Hepatocyte (in vitro differentiated cells): ENCODE data around the gene MIF. TPM values are rescaled to one million over a fixed set of nuclear protein-coding genes. Genes with fewer than 3 reads are reported as not detected.
A peak's percentile ranks its signal among the peaks of the same experiment; 100 is the strongest.

Experiments
- DNase-seq: peaks from one replicate; pipeline ENCODE4 v3.0.0-alpha.2; 2016; ENCODE audit warnings: low spot score
- H2AFZ ChIP-seq: fragments of 200-600 bp; sonication (generic); 2 replicates; pipeline ENCODE4 v1.6.0; 2016; ENCODE audit warnings: antibody characterized with exemption, mild to moderate bottlenecking
- H3K27ac ChIP-seq: fragments of 200-600 bp; sonication (generic); 2 replicates; pipeline ENCODE4 v1.5.1; 2016; ENCODE audit warnings: mild to moderate bottlenecking
- H3K27me3 ChIP-seq: fragments of 200-600 bp; sonication (generic); 2 replicates; pipeline ENCODE4 v1.6.1; 2016
- H3K36me3 ChIP-seq: fragments of 200-600 bp; sonication (generic); replicated peaks from 2 replicates; pipeline ENCODE4 v1.5.1; 2016; ENCODE audit warnings: low read depth; ENCODE audit not compliant: insufficient read depth
- H3K4me1 ChIP-seq: fragments of 200-600 bp; sonication (generic); 2 replicates; pipeline ENCODE4 v1.5.1; 2016; ENCODE audit warnings: mild to moderate bottlenecking, moderate library complexity; ENCODE audit not compliant: insufficient read depth
- H3K4me2 ChIP-seq: fragments of 200-600 bp; sonication (generic); 2 replicates; pipeline ENCODE4 v1.6.0; 2016
- H3K4me3 ChIP-seq: fragments of 200-600 bp; sonication (generic); 2 replicates; pipeline ENCODE4 v1.5.1; 2016; ENCODE audit warnings: mild to moderate bottlenecking
- H3K79me2 ChIP-seq: fragments of 200-600 bp; sonication (generic); 2 replicates; pipeline ENCODE4 v1.6.0; 2017; ENCODE audit warnings: mild to moderate bottlenecking
- H3K9me2 ChIP-seq: fragments of 200-600 bp; sonication (generic); replicated peaks from 2 replicates; pipeline ENCODE4 v1.6.0; 2017; ENCODE audit warnings: mild to moderate bottlenecking; ENCODE audit not compliant: insufficient read depth
- H3K9me3 ChIP-seq: fragments of 200-600 bp; sonication (generic); 2 replicates; pipeline ENCODE4 v1.5.1; 2016; ENCODE audit warnings: low read depth, mild to moderate bottlenecking
- H4K20me1 ChIP-seq: fragments of 200-600 bp; sonication (generic); 2 replicates; pipeline ENCODE4 v1.6.0; 2016; ENCODE audit warnings: mild to moderate bottlenecking; ENCODE audit not compliant: insufficient read depth, poor library complexity, severe bottlenecking
- CTCF ChIP-seq: fragments of 200-600 bp; sonication (generic); IDR thresholded peaks from 2 replicates; pipeline ENCODE4 v1.5.1; 2016; ENCODE audit warnings: antibody characterized with exemption, mild to moderate bottlenecking; ENCODE audit not compliant: poor library complexity
- EZH2 ChIP-seq: fragments of 200-600 bp; sonication (generic); IDR thresholded peaks from 2 replicates; pipeline ENCODE4 v1.6.1; 2016; ENCODE audit warnings: antibody characterized with exemption, mild to moderate bottlenecking, borderline replicate concordance
- EZH2phosphoT487 ChIP-seq: fragments of 200-600 bp; sonication (generic); IDR thresholded peaks from one replicate; pipeline ENCODE4 v1.6.1; 2018; ENCODE audit warnings: antibody characterized with exemption, mild to moderate bottlenecking, low read depth, moderate library complexity; ENCODE audit not compliant: unreplicated experiment, severe bottlenecking
- WGBS: methylation state at CpG from one replicate; pipeline ENCODE4 v1.1.6; 2016; ENCODE audit warnings: low lambda C conversion rate; ENCODE audit errors: missing lambda C conversion rate; 5-methylcytosine and 5-hydroxymethylcytosine counted together
- polyA plus RNA-seq: library from polyadenylated mRNA; unstranded; fragments of >200 nt; fragmentation: Nextera tagmentation; extraction: Ambion mirVana; gene quantifications from 2 replicates; pipeline ENCODE4 v1.2.1, GENCODE V29; 2016
- total RNA-seq: library from RNA; depleted of rRNA; stranded (reverse); fragments of >200 nt; gene quantifications from 2 replicates; pipeline ENCODE4 v1.2.3, GENCODE V29; 2014

MIF gene
- total and polyA plus RNA-seq, 2 experiments from 2014 or later, result 240 to 2,070 TPM

GRCh38 chr22:23849009-23850006 lies 44.9 kb upstream of the MIF start:
- TF ChIP-seq EZH2phosphoT487, result no peak
- no peak for TF ChIP-seq EZH2
- peak; percentile 99 for TF ChIP-seq CTCF
- Histone ChIP-seq H2AFZ (peak overlapping the region; percentile 51), H3K79me2 (no peaks in the 10 kb centered on the region), H3K4me3 (no peak overlapping the region), H4K20me1 (no peaks in the 10 kb centered on the region), H3K9me2 (no peaks in the 10 kb centered on the region), H3K4me1 (peaks cover 19% of the 10 kb centered on the region), H3K4me2 (peak overlapping the region; percentile 79), H3K27ac (no peak overlapping the region), H3K9me3 (no peaks in the 10 kb centered on the region), H3K27me3 (no peaks in the 10 kb centered on the region), H3K36me3 (no peaks in the 10 kb centered on the region)
- 36% methylated on average over 61 of the region's 62 CpGs for WGBS
- peak; percentile 90 for DNase-seq

GRCh38 chr22:23850136-23850611 lies 44.0 kb upstream of the MIF start:
- no peak overlapping the region for H2AFZ ChIP-seq
- H4K20me1 ChIP-seq, result no peaks in the 10 kb centered on the region
- H3K36me3 ChIP-seq, result no peaks in the 10 kb centered on the region
- DNase-seq, result no peak
- no peaks in the 10 kb centered on the region for H3K9me2 ChIP-seq
- H3K9me3 ChIP-seq, result no peaks in the 10 kb centered on the region
- H3K27me3 ChIP-seq, result no peaks in the 10 kb centered on the region
- TF ChIP-seq CTCF, result no peak
- no peak overlapping the region for H3K4me3 ChIP-seq
- peaks cover 19% of the 10 kb centered on the region for H3K4me1 ChIP-seq
- WGBS, result 89% methylated on average over 15 of the region's 16 CpGs
- no peaks in the 10 kb centered on the region for H3K79me2 ChIP-seq
- H3K27ac ChIP-seq, result no peak overlapping the region
- peak overlapping the region; percentile 79 for H3K4me2 ChIP-seq

- Histone ChIP-seq H3K9me2 (no peaks in the 10 kb centered on the region), H3K27me3 (no peaks in the 10 kb centered on the region), H2AFZ (peak overlapping the region; percentile 74), H3K4me2 (peak overlapping the region; percentile 97), H4K20me1 (no peaks in the 10 kb centered on the region), H3K27ac (peak overlapping the region; percentile 91), H3K36me3 (no peaks in the 10 kb centered on the region), H3K4me1 (peaks cover 11% of the 10 kb centered on the region), H3K4me3 (peak overlapping the region; percentile 64), H3K79me2 (peaks cover 18% of the 10 kb centered on the region), H3K9me3 (no peaks in the 10 kb centered on the region)
- WGBS, result 4% methylated on average over 41 of the region's 58 CpGs
- TF ChIP-seq EZH2phosphoT487 (no peak), CTCF (no peak), EZH2 (no peak)
- DNase-seq, result peak; percentile 73
Observed at GRCh38 chr22:23856721-23857605, 37.2 kb upstream of the MIF start.
